ENCODE results near the gene PARP11. TPM values are rescaled to one million over a fixed set of nuclear protein-coding genes. Genes with fewer than 3 reads are reported as not detected.

The PARP11 gene
- total and polyA plus RNA-seq, 3 experiments from 2014 or later = 9.3 to 14.8 (median 12.4) TPM

DNA sequence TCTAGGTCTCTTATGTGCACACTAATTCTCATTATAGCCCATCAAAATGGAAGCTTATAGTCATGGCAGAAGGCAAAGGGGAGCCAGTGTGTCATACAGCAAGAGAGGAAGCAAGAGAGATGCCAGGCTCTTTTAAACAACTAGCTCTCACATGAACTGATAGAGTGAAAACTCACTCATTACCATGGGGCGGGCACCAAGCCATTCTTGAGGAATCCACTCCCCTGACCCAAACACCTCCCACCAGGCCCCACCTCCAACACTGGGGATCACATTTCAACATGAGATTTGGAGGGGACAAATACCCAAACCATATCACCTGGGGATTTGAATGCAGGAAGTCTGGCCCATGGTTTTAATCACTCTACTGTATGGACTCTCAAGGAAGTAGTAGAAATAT, 83.4 kb downstream of the PARP11 start:
- Histone ChIP-seq H3K36me3 (ENCODE audit: insufficient read depth, low read length) (no peaks in the 10 kb centered on the region), H3K27me3 (ENCODE audit: insufficient read depth, low read length, poor library complexity, severe bottlenecking) (no peaks in the 10 kb centered on the region), H3K27ac (ENCODE audit: low read depth, low read length) (no peak overlapping the region), H3K9me3 (ENCODE audit: low read length) (no peaks in the 10 kb centered on the region), H3K4me1 (ENCODE audit: insufficient read depth, low read length) (no peaks in the 10 kb centered on the region), H3K4me3 (ENCODE audit: low read length) (no peak overlapping the region)
- H3K9me3 Mint-ChIP-seq = peaks cover 0 to 5% (median 2%) of the 10 kb centered on the region in 5 donors
- H3K4me3 Mint-ChIP-seq = no peak overlapping the region
- no peak for DNase-seq
- H3K27me3 Mint-ChIP-seq = peaks cover 0 to 3% of the 10 kb centered on the region in 2 donors
- H3K27ac Mint-ChIP-seq = no peak overlapping the region
- POLR2A ChIA-PET = no interaction called here
- H3K4me1 Mint-ChIP-seq = no peaks in the 10 kb centered on the region
- H3K36me3 Mint-ChIP-seq = peaks cover 15 to 35% (median 30%) of the 10 kb centered on the region in 3 donors
- CTCF ChIA-PET = interaction anchor here (1.2 kb wide), 1 partner anchor 489 kb away, joined by 4 read pairs; no protein-coding TSS in a partner anchor

DNA sequence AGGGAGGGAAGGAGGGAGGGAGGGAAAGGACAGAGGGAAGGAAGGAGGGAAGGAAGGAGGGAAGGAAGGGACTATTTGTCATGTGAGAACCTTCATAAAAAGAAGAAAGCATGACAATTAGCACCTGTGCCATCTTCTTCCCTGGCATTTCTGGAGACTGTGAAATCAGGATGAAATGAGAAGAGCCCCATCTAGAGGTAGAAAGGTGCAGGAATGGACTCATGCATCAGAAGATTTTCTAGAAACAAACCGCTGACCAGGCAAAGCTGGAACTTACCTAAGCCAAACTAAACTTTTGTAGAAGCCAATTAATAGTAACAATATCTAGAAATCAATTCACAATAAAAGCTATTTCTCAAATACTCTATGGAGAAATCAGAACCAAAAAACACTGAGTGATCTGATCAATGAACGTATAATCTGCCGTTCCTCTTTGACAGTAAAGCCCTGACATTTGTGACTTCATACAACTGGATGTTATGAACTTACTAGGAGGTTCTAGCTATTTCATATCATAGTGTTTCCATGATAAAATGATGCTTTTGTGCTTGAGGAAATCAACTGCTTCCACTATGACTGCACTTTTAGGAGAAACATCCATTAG, 95.9 kb downstream of the PARP11 start:
- Mint-ChIP-seq H3K27me3 (peaks cover 0 to 2% of the 10 kb centered on the region in 2 donors), H3K4me3 (no peak overlapping the region), H3K9me3 (no peaks in the 10 kb centered on the region), H3K36me3 (no peaks in the 10 kb centered on the region), H3K4me1 (peaks cover 3 to 4% (median 4%) of the 10 kb centered on the region in 3 donors), H3K27ac (no peak overlapping the region)
- no peaks in the 10 kb centered on the region for H3K27me3 ChIP-seq (ENCODE audit: insufficient read depth, low read length, poor library complexity, severe bottlenecking)
- H3K4me3 ChIP-seq (ENCODE audit: low read length) = no peak overlapping the region
- no peaks in the 10 kb centered on the region for H3K4me1 ChIP-seq (ENCODE audit: insufficient read depth, low read length)
- no peaks in the 10 kb centered on the region for H3K36me3 ChIP-seq (ENCODE audit: insufficient read depth, low read length)
- H3K9me3 ChIP-seq (ENCODE audit: low read length) = no peaks in the 10 kb centered on the region
- ChIA-PET POLR2A (no interaction called here), CTCF (interaction anchor here (0.7 to 2.3 kb wide), 11 partner anchors 23 to 477 kb away, joined by 3 to 23 read pairs (median 3); partner anchors contain the start of gene CRACR2A)
- peak in 2 of 5 donors; percentile 17 to 30 for DNase-seq
- H3K27ac ChIP-seq (ENCODE audit: low read depth, low read length) = no peak overlapping the region

DNA sequence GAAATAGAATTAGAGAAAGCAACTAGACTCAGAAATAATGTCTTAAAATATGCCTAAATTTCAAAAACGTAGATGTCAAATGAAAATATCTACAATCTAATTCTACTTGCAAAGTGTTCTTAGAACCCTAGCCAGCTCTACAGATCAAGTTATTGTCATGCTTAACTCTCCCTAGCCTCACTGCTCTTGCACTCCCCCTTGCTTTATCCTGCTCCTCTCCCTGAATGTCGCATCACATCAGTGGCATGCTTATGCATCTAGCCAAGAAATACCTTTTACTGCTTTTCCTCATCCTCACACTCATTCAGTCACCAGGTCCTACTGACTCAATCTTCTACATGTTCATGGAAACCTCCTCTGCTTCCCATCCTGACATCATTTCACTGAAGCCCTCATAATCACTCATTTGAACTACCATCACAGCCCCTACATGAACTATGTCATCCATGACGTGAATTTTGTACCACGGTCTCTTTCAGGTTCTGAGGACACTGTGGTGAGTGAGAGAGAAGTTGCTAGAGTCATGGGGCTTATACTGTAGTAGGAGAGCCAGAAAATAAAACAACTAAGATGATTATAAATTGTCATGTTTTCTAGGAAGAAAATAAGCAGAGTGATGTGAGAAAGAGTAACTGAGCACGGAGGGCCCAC, 97.7 kb downstream of the PARP11 start:
- peaks cover 8 to 10% (median 8%) of the 10 kb centered on the region in 3 donors for H3K4me1 Mint-ChIP-seq
- no peaks in the 10 kb centered on the region for H3K36me3 Mint-ChIP-seq
- ChIA-PET CTCF (interaction anchor here (0.5 to 2.3 kb wide), 2 partner anchors 118 to 475 kb away, joined by 3 to 23 read pairs; no protein-coding TSS in a partner anchor), POLR2A (no interaction called here)
- Histone ChIP-seq H3K4me3 (ENCODE audit: low read length) (no peak overlapping the region), H3K36me3 (ENCODE audit: insufficient read depth, low read length) (no peaks in the 10 kb centered on the region), H3K27me3 (ENCODE audit: insufficient read depth, low read length, poor library complexity, severe bottlenecking) (no peaks in the 10 kb centered on the region), H3K27ac (ENCODE audit: low read depth, low read length) (no peak overlapping the region), H3K9me3 (ENCODE audit: low read length) (no peaks in the 10 kb centered on the region), H3K4me1 (ENCODE audit: insufficient read depth, low read length) (no peaks in the 10 kb centered on the region)
- no peak overlapping the region for H3K4me3 Mint-ChIP-seq
- H3K9me3 Mint-ChIP-seq = no peaks in the 10 kb centered on the region
- H3K27me3 Mint-ChIP-seq = peaks cover 0 to 2% of the 10 kb centered on the region in 2 donors
- H3K27ac Mint-ChIP-seq = no peak overlapping the region
- DNase-seq = no peak

DNA sequence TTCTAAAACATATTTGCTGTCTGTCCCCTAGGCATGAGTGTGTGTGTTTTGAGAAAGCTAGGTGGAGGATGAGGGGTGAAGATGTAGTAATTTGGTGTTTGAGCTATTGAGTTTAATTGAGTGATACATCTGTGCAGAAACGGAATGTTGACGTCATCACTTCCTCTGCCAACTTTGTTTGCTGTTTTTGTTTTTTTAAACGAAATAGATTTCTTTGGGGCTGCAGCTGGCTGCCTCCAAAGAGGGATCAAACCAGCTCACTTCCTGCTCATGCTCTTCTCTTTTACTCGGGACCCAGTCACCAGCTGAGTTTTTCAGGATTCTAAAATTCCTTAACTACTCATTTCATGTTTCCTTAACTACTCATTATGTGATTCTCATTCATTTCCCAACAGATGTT, 100.8 kb downstream of the PARP11 start:
- Mint-ChIP-seq H3K4me1 (peaks cover 8 to 10% (median 8%) of the 10 kb centered on the region in 3 donors), H3K9me3 (no peaks in the 10 kb centered on the region), H3K27ac (peak overlapping the region in 1 of 8 donors; percentile 14), H3K36me3 (peaks cover 0 to 2% (median 0%) of the 10 kb centered on the region in 3 donors), H3K4me3 (no peak overlapping the region), H3K27me3 (peaks cover 0 to 2% of the 10 kb centered on the region in 2 donors)
- CTCF ChIA-PET = interaction anchor here (1.0 to 1.7 kb wide), 2 partner anchors 31 to 472 kb away, joined by 3 to 5 read pairs; no protein-coding TSS in a partner anchor
- POLR2A ChIA-PET = no interaction called here
- DNase-seq = no peak
- Histone ChIP-seq H3K27me3 (ENCODE audit: insufficient read depth, low read length, poor library complexity, severe bottlenecking) (no peaks in the 10 kb centered on the region), H3K36me3 (ENCODE audit: insufficient read depth, low read length) (no peaks in the 10 kb centered on the region), H3K4me1 (ENCODE audit: insufficient read depth, low read length) (no peaks in the 10 kb centered on the region), H3K27ac (ENCODE audit: low read depth, low read length) (no peak overlapping the region), H3K9me3 (ENCODE audit: low read length) (no peaks in the 10 kb centered on the region), H3K4me3 (ENCODE audit: low read length) (no peak overlapping the region)

DNA sequence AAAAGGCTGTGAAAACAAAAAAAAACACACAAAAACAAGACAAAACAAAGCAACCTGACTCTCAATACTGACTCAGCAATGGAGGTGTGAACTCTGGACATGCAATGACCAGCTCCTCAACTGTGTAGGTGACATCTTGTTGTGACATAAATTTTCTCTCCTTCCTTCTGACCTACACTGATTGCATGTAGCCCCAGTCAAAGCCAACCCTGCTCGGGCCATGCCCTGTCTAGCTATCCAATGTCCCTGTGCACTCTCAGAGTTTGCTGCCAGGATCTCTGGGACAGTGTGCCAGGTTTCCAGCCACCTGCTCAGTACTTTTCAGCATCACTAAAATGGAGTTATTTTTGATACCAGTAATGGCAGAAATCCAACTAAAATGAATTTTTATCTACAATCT, 101.3 kb downstream of the PARP11 start:
- POLR2A ChIA-PET = no interaction called here
- H3K36me3 Mint-ChIP-seq = peaks cover 0 to 2% (median 0%) of the 10 kb centered on the region in 3 donors

DNA sequence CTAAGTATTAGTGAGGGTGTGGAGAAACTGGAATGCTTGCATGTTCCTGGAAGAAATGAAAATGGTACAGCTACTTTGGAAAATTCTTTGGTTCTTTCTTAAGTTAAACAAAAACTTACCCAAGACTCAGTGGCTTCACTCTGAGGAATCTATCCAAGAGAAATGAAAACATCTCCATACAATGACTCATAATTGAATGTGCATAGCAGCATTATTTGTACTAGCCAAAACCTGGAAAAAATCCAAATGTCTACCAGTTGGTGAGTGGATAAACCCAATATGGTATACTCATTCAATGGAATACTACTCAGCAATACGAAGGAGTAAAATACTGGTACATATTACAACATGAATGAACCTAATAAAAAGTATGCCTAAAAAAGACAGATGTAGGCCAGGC, 102.3 kb downstream of the PARP11 start:
- Histone ChIP-seq H3K36me3 (ENCODE audit: insufficient read depth, low read length) (no peaks in the 10 kb centered on the region), H3K4me1 (ENCODE audit: insufficient read depth, low read length) (no peaks in the 10 kb centered on the region), H3K4me3 (ENCODE audit: low read length) (no peak overlapping the region), H3K27me3 (ENCODE audit: insufficient read depth, low read length, poor library complexity, severe bottlenecking) (no peaks in the 10 kb centered on the region), H3K9me3 (ENCODE audit: low read length) (no peaks in the 10 kb centered on the region), H3K27ac (ENCODE audit: low read depth, low read length) (no peak overlapping the region)
- POLR2A ChIA-PET = no interaction called here
- DNase-seq = no peak
- Mint-ChIP-seq H3K4me3 (no peak overlapping the region), H3K27ac (peak overlapping the region in 1 of 8 donors; percentile 26), H3K36me3 (peaks cover 0 to 2% (median 0%) of the 10 kb centered on the region in 3 donors), H3K9me3 (no peaks in the 10 kb centered on the region), H3K4me1 (peaks cover 8 to 10% (median 8%) of the 10 kb centered on the region in 3 donors), H3K27me3 (peaks cover 0 to 2% of the 10 kb centered on the region in 2 donors)
- CTCF ChIA-PET = interaction anchor here (1.2 kb wide), 1 partner anchor 471 kb away, joined by 3 read pairs; no protein-coding TSS in a partner anchor

More for the DNA sequence above, 101.3 kb downstream of the PARP11 start:
- CTCF ChIA-PET = interaction anchor here (1.0 to 1.7 kb wide), 3 partner anchors 32 to 471 kb away, joined by 3 to 5 read pairs (median 3); no protein-coding TSS in a partner anchor
- peak overlapping the region in 2 of 8 donors; percentile 43 to 59 for H3K27ac Mint-ChIP-seq
- H3K27ac ChIP-seq (ENCODE audit: low read depth, low read length) = no peak overlapping the region
- peaks cover 0 to 2% of the 10 kb centered on the region in 2 donors for H3K27me3 Mint-ChIP-seq
- no peaks in the 10 kb centered on the region for H3K4me1 ChIP-seq (ENCODE audit: insufficient read depth, low read length)
- peaks cover 8 to 10% (median 8%) of the 10 kb centered on the region in 3 donors for H3K4me1 Mint-ChIP-seq
- no peaks in the 10 kb centered on the region for H3K36me3 ChIP-seq (ENCODE audit: insufficient read depth, low read length)
- no peak overlapping the region for H3K4me3 Mint-ChIP-seq
- H3K9me3 Mint-ChIP-seq = no peaks in the 10 kb centered on the region
- no peaks in the 10 kb centered on the region for H3K9me3 ChIP-seq (ENCODE audit: low read length)
- H3K4me3 ChIP-seq (ENCODE audit: low read length) = no peak overlapping the region
- DNase-seq = no peak
- no peaks in the 10 kb centered on the region for H3K27me3 ChIP-seq (ENCODE audit: insufficient read depth, low read length, poor library complexity, severe bottlenecking)

DNA sequence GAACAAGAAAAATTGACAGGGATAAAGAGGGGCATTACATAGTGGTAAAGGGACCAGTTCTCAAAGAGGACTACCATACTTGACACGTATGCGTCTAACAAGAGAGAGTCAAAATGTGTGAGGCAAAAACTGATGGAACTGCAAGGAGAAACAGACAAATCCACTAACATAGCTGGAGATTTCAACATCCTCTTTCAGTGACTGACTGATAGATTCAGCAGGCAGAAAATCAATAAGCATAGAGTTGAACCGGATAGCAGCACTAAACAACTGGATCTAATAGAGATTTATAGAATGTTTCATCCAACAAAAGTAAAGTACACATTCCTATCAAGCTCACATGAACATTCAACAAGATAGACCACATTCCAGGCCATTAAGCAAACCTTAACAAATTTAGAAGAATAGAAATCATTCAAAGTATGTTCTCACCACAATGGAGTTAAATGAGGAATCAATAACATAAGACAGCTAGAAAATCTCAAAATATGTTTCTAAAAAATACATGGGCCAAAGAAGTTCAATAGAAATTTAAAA, 104.2 kb downstream of the PARP11 start:
- Histone ChIP-seq H3K4me1 (ENCODE audit: insufficient read depth, low read length) (no peaks in the 10 kb centered on the region), H3K9me3 (ENCODE audit: low read length) (no peaks in the 10 kb centered on the region), H3K36me3 (ENCODE audit: insufficient read depth, low read length) (no peaks in the 10 kb centered on the region), H3K4me3 (ENCODE audit: low read length) (no peak overlapping the region), H3K27me3 (ENCODE audit: insufficient read depth, low read length, poor library complexity, severe bottlenecking) (no peaks in the 10 kb centered on the region), H3K27ac (ENCODE audit: low read depth, low read length) (no peak overlapping the region)
- peaks cover 0 to 3% (median 0%) of the 10 kb centered on the region in 3 donors for H3K36me3 Mint-ChIP-seq
- H3K27me3 Mint-ChIP-seq = peaks cover 0 to 5% of the 10 kb centered on the region in 2 donors
- H3K27ac Mint-ChIP-seq = no peak overlapping the region
- H3K4me3 Mint-ChIP-seq = no peak overlapping the region
- no peak for DNase-seq
- CTCF ChIA-PET = no interaction called here
- POLR2A ChIA-PET = no interaction called here
- H3K9me3 Mint-ChIP-seq = no peaks in the 10 kb centered on the region
- peaks cover 8 to 10% (median 8%) of the 10 kb centered on the region in 3 donors for H3K4me1 Mint-ChIP-seq

All from CD8-positive, alpha-beta memory T cell (primary cell).